ENCODE data around the gene FGD3.
"Not testable (repeated sequence)": the region's sequence is repeated elsewhere in the genome, so short reads cannot be mapped to it uniquely, and the experiment has no call there.

FGD3 gene

DNA sequence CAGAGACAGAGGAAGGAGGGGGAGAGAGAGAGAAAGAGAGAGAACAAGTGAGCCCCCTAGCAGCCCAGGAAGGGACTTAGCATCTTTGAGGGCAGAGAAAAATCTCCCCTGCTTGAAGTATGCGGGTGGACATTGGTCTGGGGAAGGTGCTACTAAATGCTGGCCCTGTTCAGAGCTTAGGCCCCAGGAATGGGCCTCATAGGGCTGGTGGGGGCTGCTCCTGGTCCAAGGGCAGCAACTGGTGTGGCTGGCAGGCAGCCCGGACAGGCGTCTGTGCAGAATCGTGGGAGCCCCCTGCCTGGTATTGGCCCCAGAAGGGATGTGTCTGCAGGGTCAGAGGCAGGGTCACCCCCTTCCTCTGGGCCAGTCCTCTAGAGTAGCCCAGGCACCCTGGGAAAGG, 63.4 kb downstream of the FGD3 start:
- DNase-seq: no peak

GRCh38 chr9:93011114-93011513, 63.8 kb downstream of the FGD3 start:
- DNase-seq: no peak

DNA sequence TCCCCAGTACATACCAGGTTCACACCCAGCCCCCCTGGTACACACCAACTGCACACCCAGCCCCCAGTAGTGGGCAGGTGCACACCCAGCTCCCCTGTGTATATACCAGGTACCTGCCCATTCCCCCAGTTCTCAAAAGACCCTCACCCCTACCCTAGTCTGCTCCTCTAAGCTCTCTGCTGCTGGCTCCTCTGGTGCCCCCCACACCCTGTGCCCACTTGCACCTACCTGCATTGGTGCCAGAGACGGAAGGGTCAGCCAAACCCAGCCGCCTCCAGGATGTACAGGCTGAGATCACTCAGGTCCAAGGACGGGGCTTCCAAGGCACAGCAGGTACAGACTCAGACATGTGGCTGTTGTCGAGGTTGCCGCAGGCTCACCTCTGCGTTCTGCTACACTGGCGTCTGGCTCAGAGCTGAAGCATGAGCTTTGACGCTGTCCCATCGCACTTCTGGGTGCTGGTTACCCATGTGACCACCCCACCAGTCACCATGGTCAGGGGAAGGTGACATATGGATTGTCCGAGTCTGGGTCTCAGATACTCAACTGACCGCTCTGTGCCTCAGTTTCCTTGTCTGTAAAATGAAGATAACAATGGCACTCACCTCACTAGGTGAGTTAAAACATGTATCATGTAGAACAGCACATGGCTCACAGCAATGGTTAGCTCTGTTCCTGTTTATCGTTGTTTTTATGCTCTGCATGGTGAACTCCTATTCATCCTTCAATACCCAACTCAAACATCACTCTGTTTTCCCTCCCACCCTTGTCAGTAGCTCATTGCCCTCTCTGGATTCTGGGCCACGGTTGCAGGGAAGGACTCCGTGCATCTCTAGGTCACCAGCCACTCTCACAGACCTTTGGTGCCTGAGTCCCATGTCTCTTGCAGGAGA, 65.9 kb downstream of the FGD3 start:
- no peak for DNase-seq

- no peak for DNase-seq
These were observed 66.7 kb downstream of the FGD3 start for GRCh38 chr9:93013856-93014582.

DNA sequence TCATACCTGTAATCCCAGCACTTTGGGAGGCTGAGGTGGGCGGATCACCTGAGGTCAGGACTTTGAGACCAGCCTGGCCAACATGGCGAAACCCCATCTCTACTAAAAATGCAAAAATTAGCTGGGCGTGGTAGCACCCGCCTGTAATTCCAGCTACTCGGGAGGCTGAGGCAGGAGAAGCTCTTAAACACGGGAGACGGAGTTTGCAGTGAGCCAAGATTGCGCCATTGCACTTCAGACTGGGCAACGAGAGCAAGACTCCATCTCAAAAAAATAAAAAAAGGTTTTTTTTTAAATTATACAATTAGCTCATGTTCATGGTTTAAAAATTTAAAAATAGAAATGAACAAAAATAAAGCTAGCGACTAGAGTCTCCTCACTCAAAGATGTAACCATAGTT, 67.9 kb downstream of the FGD3 start:
- DNase-seq: not testable (repeated sequence)

- no peak for DNase-seq
These were observed 70.3 kb downstream of the FGD3 start for GRCh38 chr9:93017621-93018020.

DNA sequence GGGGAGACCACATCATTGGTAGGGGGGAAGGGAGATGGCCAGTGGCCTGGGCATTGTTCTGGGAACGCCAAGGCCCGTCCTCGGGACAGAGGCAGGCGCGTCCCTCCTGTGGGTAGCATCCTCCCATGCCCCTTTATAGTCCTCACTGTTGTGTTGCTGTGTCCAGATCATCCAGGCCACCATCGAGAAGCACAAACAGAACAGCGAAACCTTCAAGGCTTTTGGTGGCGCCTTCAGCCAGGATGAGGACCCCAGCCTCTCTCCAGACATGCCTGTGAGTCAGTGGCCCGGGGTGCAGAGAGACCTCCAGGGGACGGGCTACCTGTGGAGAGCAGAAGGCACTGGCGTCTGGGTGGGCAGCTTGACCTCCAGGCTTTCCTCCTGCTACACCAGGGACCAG, 72.8 kb downstream of the FGD3 start:
- peak; percentile 6 for DNase-seq

- peak; percentile 69 for DNase-seq
These were observed 73.7 kb downstream of the FGD3 start for GRCh38 chr9:93020771-93021670.

GRCh38 chr9:93022066-93022465, 74.7 kb downstream of the FGD3 start:
- DNase-seq: no peak

- peak; percentile 2 for DNase-seq
These were observed 75.6 kb downstream of the FGD3 start for GRCh38 chr9:93022721-93023520.

DNA sequence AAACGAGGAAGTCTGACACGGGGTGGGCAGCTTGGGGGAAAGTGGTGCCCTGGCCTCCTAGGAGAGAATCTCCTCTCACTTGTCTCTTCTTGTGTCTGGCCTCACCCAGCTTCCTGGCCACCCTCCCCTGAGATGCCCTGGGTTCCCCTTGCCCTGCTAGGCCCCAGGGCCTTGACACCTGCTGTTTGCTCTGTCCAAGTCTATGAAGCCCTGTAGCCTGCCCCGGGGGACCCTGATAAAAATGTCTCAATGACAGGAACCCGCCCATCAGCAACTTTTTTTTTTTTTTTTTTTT, 76.1 kb downstream of the FGD3 start:
- DNase-seq: peak; percentile 6

DNA sequence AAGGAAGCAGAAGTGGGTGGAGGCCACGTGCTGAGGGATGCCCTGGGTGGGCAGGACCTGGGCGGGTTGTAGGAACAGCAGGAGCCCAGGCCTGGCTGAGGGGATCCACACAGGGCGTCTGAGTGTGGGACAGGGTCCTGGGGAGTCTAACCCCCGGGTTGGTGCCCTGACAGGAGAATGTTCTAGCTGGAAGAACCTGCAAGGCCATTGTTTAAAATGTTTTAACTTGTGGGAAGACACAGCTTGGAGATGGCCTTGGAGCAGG, 77.3 kb downstream of the FGD3 start:
- no peak for DNase-seq

DNA sequence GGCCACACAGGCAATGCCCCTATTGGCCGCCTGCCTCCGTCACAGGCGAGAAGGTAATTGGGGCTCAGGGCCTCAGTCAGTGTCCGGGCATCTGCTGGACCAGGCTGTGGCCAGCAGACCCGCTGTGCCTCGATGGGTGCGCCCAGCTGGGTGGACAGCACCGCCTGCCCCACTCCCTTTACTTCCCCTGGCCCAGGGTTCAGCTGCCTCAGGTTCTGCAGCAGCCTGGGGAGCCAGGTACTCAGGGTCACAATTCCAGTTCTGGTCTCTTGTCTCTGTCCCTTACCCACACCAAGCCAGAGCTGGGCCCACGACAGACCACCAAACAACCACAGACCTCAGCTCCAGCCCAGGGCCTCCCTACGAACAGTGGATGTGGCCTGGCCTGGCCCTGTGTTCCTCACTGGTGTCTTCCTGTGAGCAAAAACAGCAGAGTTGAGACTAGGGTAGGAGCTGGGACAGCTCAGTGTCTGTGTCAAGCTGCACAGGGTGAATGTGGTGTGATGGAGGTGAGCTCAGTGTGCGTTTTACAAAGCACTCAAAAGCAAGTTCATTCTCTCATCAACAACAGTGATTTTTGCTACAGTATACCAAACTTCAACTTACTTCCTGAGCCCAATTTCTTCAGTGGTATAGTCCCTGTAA, 77.8 kb downstream of the FGD3 start:
- peak; percentile 64 for DNase-seq

- DNase-seq: no peak
These were observed 78.4 kb downstream of the FGD3 start for GRCh38 chr9:93025736-93026135.

DNA sequence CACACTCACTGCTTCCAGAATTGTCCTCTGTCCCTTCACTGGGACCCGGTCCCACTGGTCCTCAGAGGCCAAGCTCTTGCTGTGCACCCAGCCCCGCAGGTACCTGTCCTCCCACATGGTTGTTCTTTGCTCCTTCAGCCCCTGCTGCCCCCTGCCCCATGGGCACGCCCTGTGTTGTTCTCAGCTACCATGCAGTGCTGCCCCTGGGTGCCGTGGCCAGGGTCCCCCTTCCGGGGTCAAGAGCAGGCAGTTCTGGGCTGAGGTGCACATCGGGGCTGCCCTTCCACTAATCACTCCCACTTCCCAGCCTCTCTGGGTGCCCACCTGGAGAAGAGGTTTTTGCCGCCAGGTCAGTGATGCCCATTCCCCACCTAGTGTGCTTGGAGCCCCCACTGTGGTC, 79.3 kb downstream of the FGD3 start:
- DNase-seq: no peak

GRCh38 chr9:93027750-93028149, 80.4 kb downstream of the FGD3 start:
- DNase-seq: no peak

DNA sequence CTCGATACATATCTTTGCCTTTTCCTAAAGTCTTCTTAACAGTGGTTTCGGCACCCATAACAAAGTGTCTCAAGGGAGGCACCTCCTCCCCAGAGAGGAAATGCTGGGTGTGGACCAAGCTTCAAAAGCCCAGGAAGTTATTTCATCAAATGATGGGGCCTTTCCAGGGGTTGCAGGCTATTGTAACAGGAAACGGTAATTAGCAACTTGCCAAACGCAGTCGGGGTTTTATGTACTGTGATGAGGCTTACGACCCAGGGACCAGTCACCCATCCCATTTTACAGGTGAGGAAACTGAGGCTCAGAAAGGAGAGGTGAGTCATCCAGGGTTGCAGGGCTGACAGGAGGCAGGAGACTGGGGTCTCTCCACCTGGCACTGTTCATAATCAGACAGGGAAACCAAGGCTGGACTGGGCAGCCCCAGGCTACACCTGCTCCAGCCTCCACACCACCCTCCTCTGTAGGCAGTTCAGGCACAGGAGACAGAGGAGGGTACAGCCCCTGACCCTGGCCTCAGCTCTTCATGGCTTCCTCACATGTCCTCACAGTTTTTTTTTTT, 81.2 kb downstream of the FGD3 start:
- peak; percentile 78 for DNase-seq

DNA sequence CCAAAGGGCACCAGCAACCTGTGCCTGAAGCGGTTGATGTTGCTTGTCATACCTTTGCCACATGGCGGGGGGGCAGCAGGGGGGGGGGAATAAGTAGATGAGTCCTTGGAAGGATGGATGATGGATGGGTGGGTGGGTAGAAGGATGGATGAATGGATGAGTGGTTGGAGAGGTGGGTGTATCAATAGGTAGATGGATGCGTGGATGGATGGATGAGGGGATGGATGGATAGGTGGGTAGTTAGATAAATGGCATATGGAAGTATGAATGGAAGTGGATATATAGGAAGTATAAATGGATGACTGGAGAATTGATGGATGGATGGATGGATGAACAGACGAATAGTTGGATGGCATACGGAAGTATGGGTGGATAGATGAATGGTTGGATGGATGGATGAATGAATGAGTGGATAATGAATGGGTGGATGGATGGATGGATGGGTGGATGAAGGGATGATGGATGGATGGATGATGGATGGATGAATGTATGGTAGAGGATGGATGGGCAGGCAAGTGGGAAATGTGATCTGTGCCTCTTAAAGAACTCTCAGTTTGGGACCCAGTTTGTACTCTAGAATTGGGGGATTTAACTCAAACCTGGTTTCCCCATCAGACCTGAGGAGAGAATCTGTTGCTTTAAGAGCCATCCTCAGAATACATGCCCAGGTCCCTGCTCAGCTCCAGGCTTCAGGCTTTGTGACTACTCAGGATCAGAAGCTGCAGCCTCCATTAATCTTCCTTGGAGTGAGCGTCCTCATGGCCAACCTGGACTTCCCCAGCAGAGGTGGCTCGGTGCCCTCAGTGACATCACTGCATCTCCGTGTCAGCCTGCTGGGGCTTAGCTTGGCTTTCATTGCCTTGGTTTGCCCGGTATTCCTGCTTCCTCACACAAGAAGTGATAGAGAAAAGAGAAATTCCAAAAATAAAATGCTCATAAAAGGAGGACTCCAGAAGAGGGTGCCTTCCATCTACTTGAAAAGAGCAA, 83.6 kb downstream of the FGD3 start:
- DNase-seq: no peak

DNA sequence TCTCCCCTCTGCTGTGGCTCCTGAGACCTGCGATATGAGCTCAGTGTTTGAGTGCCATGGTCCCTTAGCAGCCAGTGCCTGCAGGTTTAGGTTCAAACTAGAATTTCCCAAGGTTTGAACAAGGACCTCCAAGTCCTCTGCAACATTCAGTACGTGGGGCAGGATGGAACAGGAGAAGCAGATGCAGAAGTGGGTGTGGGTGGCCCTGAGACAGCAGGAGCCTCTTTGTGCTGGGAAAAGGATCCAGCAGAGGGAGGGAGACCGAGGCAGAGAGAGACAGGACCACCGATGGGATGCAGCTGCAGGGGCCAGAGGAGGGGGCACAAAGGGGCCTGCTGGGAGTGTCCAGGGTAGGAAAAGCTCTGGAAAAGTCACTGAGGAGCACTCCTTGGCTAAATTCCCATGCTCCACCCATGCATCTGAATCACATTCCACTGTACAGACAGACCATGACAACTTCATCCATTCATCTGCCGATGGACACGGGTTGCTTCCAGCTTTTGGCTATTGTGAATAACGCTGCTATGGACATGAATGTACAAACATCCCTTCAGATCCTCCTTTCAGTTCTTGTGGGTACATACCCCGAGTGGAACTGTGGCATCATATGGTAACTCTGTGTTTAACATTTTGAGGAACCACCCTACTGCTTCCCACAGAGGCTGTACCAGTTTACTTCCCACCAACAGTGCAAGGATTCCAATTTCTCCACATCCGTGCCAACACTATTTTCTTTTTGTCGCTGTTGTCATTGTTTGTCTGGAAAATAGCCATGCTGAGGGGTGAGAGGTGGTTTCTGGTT, 84.5 kb downstream of the FGD3 start:
- no peak for DNase-seq

DNA sequence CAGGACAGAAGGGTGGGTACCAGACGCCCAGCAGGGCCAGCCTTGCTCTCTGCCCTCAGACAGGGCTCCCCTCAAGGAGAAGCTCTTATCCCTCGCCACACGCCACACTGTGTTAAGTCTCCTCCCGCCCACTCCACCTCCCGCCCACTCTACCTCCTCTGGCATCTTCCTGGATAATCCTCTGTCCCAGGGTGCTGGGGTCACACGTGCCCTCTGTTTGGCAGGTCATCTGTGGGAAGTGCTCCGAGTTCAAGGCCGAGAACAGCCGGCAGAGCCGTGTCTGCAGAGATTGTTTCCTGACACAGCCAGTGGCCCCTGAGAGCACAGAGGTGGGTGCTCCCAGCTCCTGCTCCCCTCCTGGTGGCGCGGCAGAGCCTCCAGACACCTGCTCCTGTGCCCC, 85.2 kb downstream of the FGD3 start:
- no peak for DNase-seq

All from CD4-positive, alpha-beta T cell treated with Interleukin-17A for 4 hours (primary cell).